H1 (cell line): ENCODE results near the gene FRG2C. TPM values are rescaled to one million over a fixed set of nuclear protein-coding genes. Genes with fewer than 3 reads are reported as not detected.
"Not testable (repeated sequence)": the region's sequence is repeated elsewhere in the genome, so short reads cannot be mapped to it uniquely, and the experiment has no call there.

ENCODE experiments used
- CTCF ChIA-PET: fragments of 300-600 bp; sonication (Branson Sonifier 250); formaldehyde crosslinking; loops from one replicate; lab custom pipeline; 2021; ENCODE audit not compliant: partially characterized antibody; lab: Charles Lee
- POLR2A ChIA-PET: fragments of 300-600 bp; sonication (Branson Sonifier 250); formaldehyde crosslinking; loops from one replicate; lab custom pipeline; 2021; ENCODE audit warnings: inconsistent platforms; ENCODE audit not compliant: partially characterized antibody; lab: Charles Lee
- DNase-seq, 2 experiments: peaks; one replicate each; pipeline versions ENCODE4 v3.0.0 to v3.0.0-alpha.2; 2010 to 2022; ENCODE audit warnings: low spot score in 2 of 2, low read depth in 1 of 2, mixed read lengths in 1 of 2
- FAIRE-seq: peaks from 2 replicates; lab custom pipeline; 2011; peaks lifted over from hg19 to GRCh38; lab: Jason Lieb, UNC
- H2AFZ ChIP-seq: 2 replicates; pipeline ENCODE4 v1.8.1; 2012; ENCODE audit warnings: low read length, inconsistent platforms
- H2AK5ac ChIP-seq: 2 replicates; pipeline ENCODE4 v1.6.1; 2013; ENCODE audit warnings: low read depth, low read length
- H2BK120ac ChIP-seq: replicated peaks from 2 replicates; pipeline ENCODE3; 2013; ENCODE audit warnings: low read depth, low read length, inconsistent platforms
- H2BK12ac ChIP-seq: 2 replicates; pipeline ENCODE4 v1.6.1; 2013; ENCODE audit warnings: low read depth, low read length
- H2BK15ac ChIP-seq: 2 replicates; pipeline ENCODE4 v1.6.1; 2013; ENCODE audit warnings: low read length
- H2BK20ac ChIP-seq: 2 replicates; pipeline ENCODE4 v1.6.1; 2013; ENCODE audit warnings: low read length
- H2BK5ac ChIP-seq: 2 replicates; pipeline ENCODE4 v1.6.1; 2013; ENCODE audit warnings: low read depth, low read length
- H3K14ac ChIP-seq: 2 replicates; pipeline ENCODE4 v1.6.1; 2013; ENCODE audit warnings: inconsistent platforms; ENCODE audit not compliant: insufficient read length
- H3K18ac ChIP-seq: 2 replicates; pipeline ENCODE4 v1.6.1; 2013; ENCODE audit warnings: low read length; ENCODE audit errors: extremely low read depth
- H3K23ac ChIP-seq: 2 replicates; pipeline ENCODE4 v1.6.1; 2013; ENCODE audit warnings: inconsistent platforms; ENCODE audit not compliant: insufficient read length
- H3K23me2 ChIP-seq: 2 replicates; pipeline ENCODE4 v1.6.1; 2013; ENCODE audit warnings: low read depth, low read length
- H3K27ac ChIP-seq: 2 replicates; pipeline ENCODE4 v1.6.1; 2011; ENCODE audit warnings: low read depth, low read length, inconsistent platforms
- H3K27me3 ChIP-seq, 4 experiments: replicated peaks in 1 of 4; 1 replicate in 1 of 4; 2 replicates in 3 of 4; pipeline versions ENCODE4 v1.6.1 to v1.8.1; 2011 to 2013; ENCODE audit warnings: low read length in 3 of 4, mild to moderate bottlenecking in 3 of 4, inconsistent platforms in 2 of 4, mixed read lengths in 2 of 4, moderate library complexity in 1 of 4; ENCODE audit not compliant: control insufficient read depth in 3 of 4, insufficient read depth in 3 of 4; ENCODE audit errors: extremely low read depth in 1 of 4
- H3K36me3 ChIP-seq, 4 experiments: 2 replicates each; pipeline versions ENCODE4 v1.6.1 to v1.8.1; 2011 to 2013; ENCODE audit warnings: mild to moderate bottlenecking in 4 of 4, low read length in 3 of 4, moderate library complexity in 2 of 4, control low read depth in 1 of 4, inconsistent platforms in 1 of 4; ENCODE audit not compliant: insufficient read depth in 4 of 4, control insufficient read depth in 2 of 4
- H3K4ac ChIP-seq: replicated peaks from 2 replicates; pipeline ENCODE3; 2013; ENCODE audit warnings: low read length, low read depth, mixed read lengths, inconsistent platforms; ENCODE audit not compliant: insufficient read length
- H3K4me1 ChIP-seq, 4 experiments: replicated peaks in 1 of 4; 1 replicate in 1 of 4; 2 replicates in 3 of 4; pipeline versions ENCODE4 v1.6.1 to v1.8.1; 2011 to 2013; ENCODE audit warnings: low read length in 3 of 4, inconsistent platforms in 2 of 4, mixed read lengths in 1 of 4; ENCODE audit not compliant: insufficient read depth in 4 of 4, control insufficient read depth in 3 of 4
- H3K4me2 ChIP-seq, 2 experiments: 2 replicates each; pipeline versions ENCODE4 v1.6.1 to v1.8.1; 2011 to 2013; ENCODE audit warnings: low read depth in 2 of 2, low read length in 2 of 2, control low read depth in 1 of 2, inconsistent platforms in 1 of 2, mild to moderate bottlenecking in 1 of 2; ENCODE audit not compliant: insufficient read depth in 1 of 2
- H3K4me3 ChIP-seq, 4 experiments: fragments of 200-600, 300-600 bp in 1 of 4; sonication (generic), shearing (Covaris generic), sonication (Bioruptor Twin) in 1 of 4; 2 replicates each; pipeline versions ENCODE4 v1.5.1 to v1.8.1; 2011 to 2016; ENCODE audit warnings: low read length in 4 of 4, low read depth in 3 of 4, control low read depth in 2 of 4, inconsistent platforms in 2 of 4, mild to moderate bottlenecking in 2 of 4, mixed read lengths in 1 of 4, moderate library complexity in 1 of 4; ENCODE audit not compliant: insufficient read depth in 2 of 4; ENCODE audit errors: extremely low read depth in 1 of 4
- H3K56ac ChIP-seq: replicated peaks from 2 replicates; pipeline ENCODE3; 2013; ENCODE audit warnings: low read depth, mild to moderate bottlenecking, mixed read lengths, low read length, inconsistent platforms; ENCODE audit not compliant: insufficient read length
- H3K79me1 ChIP-seq: 2 replicates; pipeline ENCODE4 v1.6.1; 2013; ENCODE audit warnings: low read depth, low read length, control low read depth
- H3K79me2 ChIP-seq, 2 experiments: 2 replicates each; pipeline versions ENCODE4 v1.6.1 to v1.8.1; 2012 to 2013; ENCODE audit warnings: low read length in 2 of 2, mild to moderate bottlenecking in 2 of 2, inconsistent platforms in 1 of 2; ENCODE audit not compliant: insufficient read depth in 2 of 2, control insufficient read depth in 1 of 2
- H3K9ac ChIP-seq, 4 experiments: replicated peaks in 1 of 4; 1 replicate in 1 of 4; 2 replicates in 3 of 4; pipeline versions ENCODE4 v1.6.1 to v1.8.1; 2011 to 2013; ENCODE audit warnings: low read depth in 3 of 4, low read length in 3 of 4, control low read depth in 2 of 4, mild to moderate bottlenecking in 2 of 4, moderate library complexity in 2 of 4, inconsistent platforms in 1 of 4; ENCODE audit errors: extremely low read depth in 1 of 4
- H3K9me3 ChIP-seq, 2 experiments: 2 replicates each; pipeline versions ENCODE4 v1.6.1 to v1.8.1; 2012 to 2013; ENCODE audit warnings: mild to moderate bottlenecking in 2 of 2, moderate library complexity in 2 of 2, control low read depth in 1 of 2, inconsistent platforms in 1 of 2, low read depth in 1 of 2, low read length in 1 of 2, mixed read lengths in 1 of 2; ENCODE audit not compliant: insufficient read depth in 2 of 2
- H4K20me1 ChIP-seq, 2 experiments: replicated peaks in 1 of 2; 2 replicates each; pipeline versions ENCODE3 to v1.8.1; 2011 to 2013; ENCODE audit warnings: inconsistent platforms in 2 of 2, low read length in 2 of 2, mild to moderate bottlenecking in 1 of 2; ENCODE audit not compliant: insufficient read depth in 2 of 2, control insufficient read depth in 1 of 2
- H4K5ac ChIP-seq: 2 replicates; pipeline ENCODE4 v1.6.1; 2013; ENCODE audit warnings: low read length, low read depth, mixed read lengths, inconsistent platforms; ENCODE audit not compliant: insufficient read length
- H4K8ac ChIP-seq: 2 replicates; pipeline ENCODE4 v1.8.0; 2013; ENCODE audit warnings: mild to moderate bottlenecking, moderate library complexity, low read length, inconsistent platforms; ENCODE audit not compliant: insufficient read depth; ENCODE audit errors: extremely low read depth
- H4K91ac ChIP-seq: replicated peaks from 2 replicates; pipeline ENCODE3; 2013; ENCODE audit warnings: low read length, mixed read lengths, inconsistent platforms; ENCODE audit not compliant: insufficient read length
- CTCF ChIP-seq, 3 experiments: IDR thresholded peaks; 1 replicate in 2 of 3; 2 replicates in 1 of 3; pipeline versions ENCODE4 v1.5.1 to v1.6.1; 2011; ENCODE audit warnings: low read length in 3 of 3, mild to moderate bottlenecking in 3 of 3, inconsistent platforms in 2 of 3, low read depth in 1 of 3, moderate library complexity in 1 of 3; ENCODE audit not compliant: insufficient read depth in 1 of 3; ENCODE audit errors: control extremely low read depth in 1 of 3
- RAD21 ChIP-seq, 2 experiments: IDR thresholded peaks in 1 of 2; conservative IDR thresholded peaks in 1 of 2; 2 replicates each; pipeline ENCODE4 v1.6.1; 2011; ENCODE audit warnings: low read depth in 2 of 2, low read length in 2 of 2, improper control_type of control experiment in 1 of 2, inconsistent platforms in 1 of 2, mild to moderate bottlenecking in 1 of 2, moderate library complexity in 1 of 2
- WGBS, 2 experiments: shearing (Covaris generic) in 1 of 2; methylation state at CpG; one replicate each; pipeline versions ENCODE4 v1.1.6 to v1.1.7; 2013 to 2015; ENCODE audit warnings: low lambda C conversion rate in 2 of 2, mixed read lengths in 2 of 2, inconsistent platforms in 1 of 2, low coverage in 1 of 2, missing lambda C conversion rate in 1 of 2; ENCODE audit not compliant: insufficient replicate concordance in 2 of 2, insufficient coverage in 1 of 2, insufficient read length in 1 of 2; ENCODE audit errors: extremely low coverage in 1 of 2, missing lambda C conversion rate in 1 of 2; 5-methylcytosine and 5-hydroxymethylcytosine counted together
- polyA plus RNA-seq, 7 experiments: library from polyadenylated mRNA; depleted of rRNA in 3 of 7; stranded (reverse) in 5 of 7; unstranded in 2 of 7; fragments of >200 nt in 5 of 7; fragments of 200-250 nt in 2 of 7; gene quantifications; 1 replicate in 5 of 7; 2 replicates in 1 of 7; 4 replicates in 1 of 7; pipeline versions ENCODE4 v1.2.1 to v1.2.3, GENCODE V29; 2011 to 2013; ENCODE audit warnings: missing spikeins in 2 of 7, mixed read lengths in 2 of 7
- total RNA-seq: library from RNA; stranded (reverse); fragmentation: NEBNext Ultra II Directional; extraction: Animal tissue kit (Norgen Biotek cat#: 25700); gene quantifications from 2 replicates; pipeline ENCODE4 v1.2.1, GENCODE V29; 2021

Gene FRG2C
- total and polyA plus RNA-seq, 2 of the 8 experiments (the other 6 are each of a cell fraction or from before 2014, with no cell fraction given): not detected

GRCh38 chr3:75621772-75622171 lies 42.4 kb upstream of the FRG2C start:
- H3K27ac ChIP-seq, H2AK5ac ChIP-seq, H3K23me2 ChIP-seq, H3K18ac ChIP-seq, H3K23ac ChIP-seq, H3K4me2 ChIP-seq, H2AFZ ChIP-seq, H3K79me2 ChIP-seq, H3K9me3 ChIP-seq, H3K27me3 ChIP-seq, H4K5ac ChIP-seq, H3K79me1 ChIP-seq, DNase-seq, H2BK120ac ChIP-seq, FAIRE-seq, H4K91ac ChIP-seq, POLR2A ChIA-PET, H3K4ac ChIP-seq, H2BK15ac ChIP-seq, H3K9ac ChIP-seq, H3K4me3 ChIP-seq, H2BK5ac ChIP-seq, H3K4me1 ChIP-seq, H3K36me3 ChIP-seq, H4K8ac ChIP-seq, H3K56ac ChIP-seq, H3K14ac ChIP-seq, H2BK12ac ChIP-seq, H2BK20ac ChIP-seq, H4K20me1 ChIP-seq: not testable (repeated sequence)
- TF ChIP-seq RAD21 (IDR thresholded peaks at IDR 0.05 in 1 of 2, conservative IDR thresholded peaks at IDR 0.05 in 1 of 2; ENCODE audit: low read depth in 2 of 2, low read length in 2 of 2) (peak in 1 of 2 experiments; percentile 39; a peak in 3 of 4 replicates), CTCF (IDR thresholded peaks at IDR 0.05; ENCODE audit: control extremely low read depth in 1 of 3, insufficient read depth in 1 of 3, low read depth in 1 of 3, low read length in 3 of 3) (peak in 1 of 3 experiments; percentile 10; a peak in 1 of 4 replicates)
- CTCF ChIA-PET: interaction anchor here (0.6 to 1.4 kb wide), 4 partner anchors 15 to 35 kb away, joined by 3 to 5 read pairs (median 4); no protein-coding TSS in a partner anchor
- 80% methylated on average over 7 of the region's 10 CpGs; no CpG with 5 or more reads in 1 of the 2 experiments for WGBS, 2 experiments
